GM10248 (cell line): ENCODE measurements around the gene DRC7.

ENCODE experiments used
- CTCF ChIA-PET: fragments of 300-600 bp; sonication (Branson Sonifier 250); formaldehyde crosslinking; extraction: SDS; loops from one replicate; lab custom pipeline; 2021; ENCODE audit warnings: antibody characterized with exemption; lab: Yijun Ruan, JAX
- POLR2A ChIA-PET: fragments of 350-650 bp; sonication (Branson Sonifier 250); formaldehyde crosslinking; extraction: SDS; loops from one replicate; lab custom pipeline; 2020; ENCODE audit warnings: antibody characterized with exemption; lab: Yijun Ruan, JAX
- DNase-seq: peaks from one replicate; pipeline ENCODE4 v3.0.0; 2012; ENCODE audit errors: extremely low spot score
- TF ChIP-seq, protein P1 (sequence below): IDR thresholded peaks from 2 replicates; pipeline ENCODE4 v1.5.1; 2012; ENCODE audit warnings: mild to moderate bottlenecking, low read depth; ENCODE audit errors: extremely low read depth, missing control alignments, control extremely low read depth

DRC7 gene

GRCh38 chr16:57765160-57765728 is 70.6 kb downstream of the DRC7 start:
- CTCF ChIA-PET, result no interaction called here
- POLR2A ChIA-PET, result no interaction called here
- TF ChIP-seq, protein P1, sequence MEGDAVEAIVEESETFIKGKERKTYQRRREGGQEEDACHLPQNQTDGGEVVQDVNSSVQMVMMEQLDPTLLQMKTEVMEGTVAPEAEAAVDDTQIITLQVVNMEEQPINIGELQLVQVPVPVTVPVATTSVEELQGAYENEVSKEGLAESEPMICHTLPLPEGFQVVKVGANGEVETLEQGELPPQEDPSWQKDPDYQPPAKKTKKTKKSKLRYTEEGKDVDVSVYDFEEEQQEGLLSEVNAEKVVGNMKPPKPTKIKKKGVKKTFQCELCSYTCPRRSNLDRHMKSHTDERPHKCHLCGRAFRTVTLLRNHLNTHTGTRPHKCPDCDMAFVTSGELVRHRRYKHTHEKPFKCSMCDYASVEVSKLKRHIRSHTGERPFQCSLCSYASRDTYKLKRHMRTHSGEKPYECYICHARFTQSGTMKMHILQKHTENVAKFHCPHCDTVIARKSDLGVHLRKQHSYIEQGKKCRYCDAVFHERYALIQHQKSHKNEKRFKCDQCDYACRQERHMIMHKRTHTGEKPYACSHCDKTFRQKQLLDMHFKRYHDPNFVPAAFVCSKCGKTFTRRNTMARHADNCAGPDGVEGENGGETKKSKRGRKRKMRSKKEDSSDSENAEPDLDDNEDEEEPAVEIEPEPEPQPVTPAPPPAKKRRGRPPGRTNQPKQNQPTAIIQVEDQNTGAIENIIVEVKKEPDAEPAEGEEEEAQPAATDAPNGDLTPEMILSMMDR, result no peak
- no peak for DNase-seq

- TF ChIP-seq, protein P1, result no peak
- CTCF ChIA-PET, result interaction anchor here (1.1 to 1.5 kb wide), 4 partner anchors 9 to 349 kb away, joined by 3 to 4 read pairs (median 3); no protein-coding TSS in a partner anchor
- no peak for DNase-seq
- POLR2A ChIA-PET, result no interaction called here
Observed at GRCh38 chr16:57766714-57767348, 72.2 kb downstream of the DRC7 start.

GRCh38 chr16:57769541-57770145 is 75.0 kb downstream of the DRC7 start:
- TF ChIP-seq, protein P1, result no peak
- no peak for DNase-seq
- ChIA-PET CTCF (interaction anchor here (0.9 to 2.0 kb wide), 2 partner anchors 13 to 136 kb away, joined by 3 to 14 read pairs; no protein-coding TSS in a partner anchor), POLR2A (interaction anchor here (0.6 kb wide), 1 partner anchor 1128 kb away, joined by 4 read pairs; no protein-coding TSS in a partner anchor)

DNA sequence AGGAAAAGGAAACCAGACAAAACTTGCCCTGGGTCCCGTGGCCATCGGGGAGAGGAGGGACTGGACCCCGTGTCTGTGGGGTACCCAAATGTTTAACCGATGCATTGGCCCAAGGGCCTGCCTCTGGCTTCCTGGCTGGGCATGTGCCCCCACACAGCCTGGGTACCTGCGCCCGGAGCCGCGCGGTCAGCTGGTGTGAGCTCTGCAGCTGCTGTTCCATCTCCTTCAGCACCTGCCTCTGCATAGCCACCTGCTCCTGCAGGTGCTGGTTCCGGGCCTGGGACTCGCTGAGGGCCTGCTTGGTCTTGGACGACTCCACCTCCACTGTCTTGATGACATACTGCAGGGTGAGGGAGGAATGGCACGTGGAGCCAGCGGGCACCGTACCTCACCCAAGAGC is 75.8 kb downstream of the DRC7 start:
- TF ChIP-seq, protein P1, result no peak
- POLR2A ChIA-PET, result interaction anchor here (0.6 kb wide), 1 partner anchor 1127 kb away, joined by 4 read pairs; no protein-coding TSS in a partner anchor
- CTCF ChIA-PET, result interaction anchor here (2.0 kb wide), 1 partner anchor 13 kb away, joined by 14 read pairs; no protein-coding TSS in a partner anchor
- DNase-seq, result no peak

DNA sequence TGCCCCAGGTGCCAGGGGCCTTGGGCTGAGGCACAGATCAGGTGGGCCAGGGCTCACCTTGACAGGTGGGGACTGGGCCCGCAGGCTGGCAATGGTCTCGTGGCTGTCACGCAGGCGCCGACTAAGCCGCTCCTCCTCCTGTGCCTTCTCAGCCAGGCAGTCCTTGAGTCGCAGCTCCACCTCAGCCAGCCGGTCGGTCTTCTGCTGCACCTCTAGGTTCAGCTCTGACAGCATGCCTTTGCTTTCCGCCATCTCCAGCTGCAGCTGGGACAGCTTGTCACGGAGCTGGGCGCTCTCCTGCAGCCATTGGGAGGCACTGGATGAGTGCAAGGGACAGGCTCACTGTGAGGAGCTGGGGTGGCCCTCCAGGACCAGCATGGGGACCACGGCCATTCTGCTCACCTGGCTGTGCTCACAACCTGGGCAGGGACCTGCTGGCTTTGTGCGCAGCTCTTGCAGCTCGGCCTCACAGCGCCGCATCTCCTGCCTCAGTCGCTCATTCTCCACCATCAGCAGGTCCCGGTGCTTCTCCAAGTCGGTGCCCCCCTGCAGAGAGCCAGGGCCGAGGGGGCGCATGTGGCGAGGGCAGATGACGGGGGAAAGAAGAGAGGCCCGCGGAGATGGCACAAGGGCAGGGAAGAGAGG is 76.7 kb downstream of the DRC7 start:
- CTCF ChIA-PET, result no interaction called here
- POLR2A ChIA-PET, result no interaction called here
- TF ChIP-seq, protein P1, result no peak
- DNase-seq, result no peak

DNA sequence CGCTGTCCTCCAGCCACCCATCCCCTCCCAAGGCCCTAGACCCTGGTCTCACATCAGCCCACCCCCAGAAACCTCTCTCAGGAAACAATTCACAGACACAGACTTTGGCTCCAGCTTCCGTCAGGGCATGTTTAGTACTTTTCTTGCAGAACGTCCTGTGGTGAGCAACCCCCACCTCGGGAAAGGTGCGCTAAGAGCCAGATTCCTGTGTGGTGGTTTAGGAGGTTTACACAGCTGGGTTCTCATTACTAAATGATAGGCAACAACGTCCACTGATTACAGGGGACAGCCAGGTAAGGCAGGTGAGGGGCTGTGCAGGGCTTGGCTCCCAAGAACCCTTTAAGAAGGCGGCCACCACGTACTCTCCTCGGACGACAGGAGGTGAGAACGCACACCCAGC is 78.4 kb downstream of the DRC7 start:
- no peak for DNase-seq
- POLR2A ChIA-PET, result no interaction called here
- TF ChIP-seq, protein P1, result no peak
- CTCF ChIA-PET, result no interaction called here
